CD4-positive, alpha-beta T cell treated with Interleukin-1 beta for 1 hour (primary cell): ENCODE data around the gene C1QTNF12.

Experiments
- DNase-seq, 2 donors: peaks; one replicate each; pipeline ENCODE4 v3.0.0-alpha.2; 2020 to 2022

The C1QTNF12 gene

GRCh38 chr1:1210726-1211540, 35.6 kb downstream of the C1QTNF12 start:
- DNase-seq = no peak

- peak; percentile 51 to 58 for DNase-seq
Measured at GRCh38 chr1:1208713-1209433, 37.6 kb downstream of the C1QTNF12 start.

- no peak for DNase-seq
Measured at GRCh38 chr1:1207571-1207892, 39.0 kb downstream of the C1QTNF12 start.

GRCh38 chr1:1206966-1207531, 39.5 kb downstream of the C1QTNF12 start:
- DNase-seq = no peak

- DNase-seq = peak; percentile 48
Measured at GRCh38 chr1:1206376-1206965, 40.1 kb downstream of the C1QTNF12 start, which contains the start of gene TNFRSF18. Gene TNFRSF18, minus strand, starts transcription at chr1:1206592. Its CDS starts 21 bp downstream, at chr1:1206571.

- no peak for DNase-seq
Measured at GRCh38 chr1:1205769-1206375, 40.6 kb downstream of the C1QTNF12 start.

GRCh38 chr1:1204998-1205768, 41.3 kb downstream of the C1QTNF12 start:
- no peak for DNase-seq

- DNase-seq = no peak
Measured at GRCh38 chr1:1204425-1204920, 42.0 kb downstream of the C1QTNF12 start.

GRCh38 chr1:1203561-1204424, 42.7 kb downstream of the C1QTNF12 start:
- DNase-seq = no peak

GRCh38 chr1:1202831-1203560, 43.5 kb downstream of the C1QTNF12 start:
- no peak for DNase-seq

GRCh38 chr1:1200876-1201810, 45.4 kb downstream of the C1QTNF12 start:
- DNase-seq = peak; percentile 91

GRCh38 chr1:1199961-1200875, 46.3 kb downstream of the C1QTNF12 start:
- DNase-seq = no peak

- no peak for DNase-seq
Measured at GRCh38 chr1:1199141-1199960, 47.2 kb downstream of the C1QTNF12 start.

GRCh38 chr1:1198423-1199140, 47.9 kb downstream of the C1QTNF12 start:
- no peak for DNase-seq

- no peak for DNase-seq
Measured at GRCh38 chr1:1197551-1198422, 48.7 kb downstream of the C1QTNF12 start.

- no peak for DNase-seq
Measured at GRCh38 chr1:1197188-1197500, 49.4 kb downstream of the C1QTNF12 start.
